T-helper 2 cell treated with Interferon-gamma antibody and Interleukin-4, amounts not matched to agents 100 ng/mL and 5 ng/mL, for 36 hours (primary cell): ENCODE results near the gene NEDD4. TPM values are rescaled to one million over a fixed set of nuclear protein-coding genes. Genes with fewer than 3 reads are reported as not detected.
"Not testable (repeated sequence)": the region's sequence is repeated elsewhere in the genome, so short reads cannot be mapped to it uniquely, and the experiment has no call there.

ENCODE experiments used
- intact Hi-C: fragments of 100-400 bp; cut with micrococcal nuclease; formaldehyde crosslinking; loops from one replicate; pipeline ENCODE4 v1.15.1; 2023
- total RNA-seq: library from RNA; stranded (reverse); gene quantifications from 2 replicates; pipeline ENCODE4 v1.2.3, GENCODE V29; 2022

Gene NEDD4
- total RNA-seq, 1 donor from 2014 or later, result 8.2 TPM

DNA sequence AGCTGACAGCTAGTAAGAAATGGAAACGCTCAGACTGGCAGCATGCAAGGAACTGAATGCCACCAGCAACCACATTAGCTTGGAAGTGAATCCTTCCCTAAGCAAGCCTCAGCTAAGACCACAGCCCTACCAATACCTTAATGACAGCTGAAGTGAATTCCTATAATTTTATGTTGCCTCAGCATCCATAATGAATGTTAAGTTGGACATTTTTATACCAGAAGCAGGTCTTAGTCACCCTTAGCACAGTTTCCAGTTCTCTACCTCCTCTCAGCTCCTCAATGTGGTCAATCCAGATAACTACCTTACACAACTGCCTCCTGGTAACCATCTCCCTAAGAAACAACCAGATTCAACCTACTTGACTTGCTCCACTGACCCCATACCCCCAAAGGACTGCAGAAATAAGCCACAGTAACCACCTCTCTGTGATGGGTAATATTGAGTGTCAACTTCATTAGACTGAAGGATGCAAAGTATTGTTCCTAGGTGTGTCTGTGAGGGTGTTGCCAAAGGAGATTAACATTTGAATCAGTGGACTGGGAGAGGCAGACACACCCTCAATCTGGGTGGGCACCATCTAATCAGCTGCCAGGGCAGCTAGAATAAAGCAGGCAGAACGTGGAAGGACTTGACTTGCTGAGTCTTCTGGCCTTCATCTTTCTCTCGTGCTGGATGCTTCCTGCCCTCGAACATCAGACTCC is 33.5 kb downstream of the NEDD4 start:
- intact Hi-C loops, result no loop called here

DNA sequence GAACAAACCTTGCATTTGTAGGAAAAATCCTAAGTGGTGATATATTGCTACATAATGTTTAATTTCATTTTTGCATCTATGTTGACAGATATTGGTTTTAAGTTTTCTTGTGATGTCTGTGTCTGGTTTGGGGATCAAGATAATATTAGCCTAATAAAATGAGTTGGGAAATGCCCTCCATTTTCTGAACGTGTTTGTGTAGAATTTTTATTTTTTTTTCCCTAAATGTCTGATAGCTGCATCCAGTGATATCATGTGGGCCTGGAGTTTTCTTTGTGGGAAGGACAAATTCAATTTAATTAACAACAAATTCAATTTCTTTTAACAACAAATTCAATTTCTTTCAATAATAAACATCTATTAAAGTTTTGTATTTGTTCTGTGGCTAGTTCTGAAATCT is 35.1 kb downstream of the NEDD4 start:
- intact Hi-C loops, result no loop called here

DNA sequence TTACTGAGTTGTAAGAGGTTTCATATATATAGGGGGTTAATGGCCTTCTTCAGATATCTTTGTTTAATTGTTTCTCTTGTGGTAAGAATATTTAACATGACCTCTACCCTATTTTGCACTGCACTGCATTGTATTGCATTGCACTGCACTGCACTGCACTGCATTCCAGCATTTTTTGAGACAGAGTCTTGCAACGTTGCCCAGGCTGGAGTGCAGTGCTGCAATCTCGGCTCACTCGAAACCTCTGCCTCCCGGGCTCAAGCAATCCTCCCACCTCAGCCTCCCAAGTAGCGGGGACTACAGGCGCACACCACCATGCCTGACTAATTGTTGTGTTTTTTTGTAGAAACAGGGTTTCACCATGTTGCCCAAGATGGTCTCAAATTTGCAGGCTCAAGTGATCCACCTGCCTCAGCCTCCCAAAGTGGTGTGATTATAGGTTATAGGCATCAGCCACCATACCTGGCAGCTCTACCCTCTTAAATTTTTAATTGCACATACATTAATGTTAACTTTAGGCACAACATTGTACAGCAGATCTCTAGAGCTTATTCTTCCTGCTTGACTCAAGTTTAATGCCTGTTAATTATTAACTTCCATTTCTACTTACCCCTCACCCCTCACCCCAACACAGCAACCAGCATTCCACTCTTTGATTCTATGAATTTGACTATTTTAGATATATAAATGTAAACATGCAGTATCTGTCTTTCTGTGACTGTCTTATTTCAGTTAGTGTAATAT is 38.4 kb downstream of the NEDD4 start:
- intact Hi-C loops, result no loop called here

DNA sequence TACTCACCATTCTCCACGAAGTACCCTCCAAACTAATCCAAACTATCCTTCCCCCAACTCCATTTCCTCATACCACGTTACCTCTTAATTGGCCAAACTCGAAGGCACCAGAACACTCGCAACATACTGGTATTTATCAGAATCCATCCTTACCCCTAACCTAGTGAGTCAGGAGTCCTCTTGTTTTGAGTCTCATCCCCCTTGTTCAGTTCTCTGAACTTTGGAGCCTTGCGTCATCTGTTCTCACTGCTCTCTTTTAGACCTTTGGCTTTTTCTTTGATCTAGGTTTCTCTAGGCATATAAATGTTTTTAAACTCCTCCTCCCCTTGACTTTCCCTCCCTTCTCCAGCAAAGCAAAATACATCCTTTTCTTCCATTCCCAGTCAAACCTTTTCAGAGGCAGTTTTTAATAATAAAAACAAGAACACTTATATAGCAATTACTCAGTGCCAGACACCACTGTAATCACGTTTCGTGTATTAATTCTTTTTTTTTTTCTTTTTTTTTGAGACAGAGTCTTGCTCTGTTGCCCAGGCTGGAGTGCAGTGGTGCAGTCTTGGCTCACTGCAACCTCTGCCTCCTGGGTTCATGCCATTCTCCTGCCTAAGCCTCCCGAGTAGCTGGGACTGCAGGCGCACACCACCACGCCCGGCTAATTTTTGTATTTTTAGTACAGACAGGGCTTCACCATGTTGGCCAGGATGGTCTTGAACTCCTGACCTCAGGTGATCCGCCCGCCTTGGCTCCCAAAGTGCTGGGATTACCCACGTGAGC is 40.7 kb downstream of the NEDD4 start:
- intact Hi-C loops, result not testable (repeated sequence)

DNA sequence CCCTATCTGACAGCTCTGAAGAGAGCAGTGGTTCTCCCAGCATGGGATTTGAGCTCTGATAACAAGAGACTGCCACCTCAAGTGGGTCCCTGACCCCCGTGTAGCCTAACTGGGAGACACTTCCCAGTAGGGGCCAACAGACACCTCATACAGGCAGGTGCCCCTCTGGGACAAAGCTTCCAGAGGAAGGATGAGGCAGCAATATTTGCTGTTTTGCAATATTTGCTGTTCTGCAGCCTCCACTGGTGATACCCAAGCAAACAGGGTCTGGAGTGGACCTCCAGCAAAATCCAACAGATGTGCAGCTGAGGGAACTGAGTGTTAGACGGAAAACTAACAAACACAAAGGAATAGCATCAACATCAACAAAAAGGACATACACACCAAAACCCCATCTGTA is 48.8 kb downstream of the NEDD4 start:
- intact Hi-C loops, result not testable (repeated sequence)

DNA sequence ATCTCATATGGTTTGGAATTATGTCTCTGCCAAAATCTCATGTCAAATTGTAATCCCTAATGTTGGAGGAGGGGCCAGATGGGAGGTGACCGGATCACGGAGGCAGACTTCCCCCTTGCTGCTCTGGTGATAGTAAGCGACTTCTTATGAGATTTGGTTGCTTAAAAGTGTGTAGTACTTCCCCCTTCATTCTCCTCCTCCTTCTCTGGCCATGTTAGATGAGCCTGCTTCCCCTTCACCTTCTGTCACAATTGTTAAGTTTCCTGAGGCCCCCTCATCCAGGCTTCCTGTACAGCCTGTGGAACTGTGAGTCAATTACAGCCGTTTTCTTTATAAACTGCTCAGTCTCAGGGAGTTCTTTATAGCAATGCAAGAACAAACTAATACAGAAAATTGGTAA is 51.1 kb downstream of the NEDD4 start:
- intact Hi-C loops, result no loop called here

DNA sequence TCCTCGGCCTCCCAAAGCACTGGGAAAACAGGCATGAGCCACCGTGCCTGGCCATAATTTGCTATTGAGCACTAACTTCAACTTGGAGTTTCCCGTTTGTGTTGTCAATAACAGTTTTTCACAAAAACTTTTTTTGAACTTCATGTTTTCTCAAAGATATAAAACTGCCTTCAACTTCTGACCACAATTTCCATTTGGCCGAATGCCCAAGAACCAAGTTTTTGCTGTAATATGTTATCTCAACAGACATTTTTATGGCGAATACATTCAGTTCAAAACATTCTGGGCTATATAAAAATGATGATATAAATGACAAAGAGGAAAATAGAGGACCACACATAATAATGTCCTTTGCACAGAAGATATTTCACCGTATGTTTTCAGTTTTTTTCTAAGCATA is 56.4 kb downstream of the NEDD4 start:
- intact Hi-C loops, result no loop called here

DNA sequence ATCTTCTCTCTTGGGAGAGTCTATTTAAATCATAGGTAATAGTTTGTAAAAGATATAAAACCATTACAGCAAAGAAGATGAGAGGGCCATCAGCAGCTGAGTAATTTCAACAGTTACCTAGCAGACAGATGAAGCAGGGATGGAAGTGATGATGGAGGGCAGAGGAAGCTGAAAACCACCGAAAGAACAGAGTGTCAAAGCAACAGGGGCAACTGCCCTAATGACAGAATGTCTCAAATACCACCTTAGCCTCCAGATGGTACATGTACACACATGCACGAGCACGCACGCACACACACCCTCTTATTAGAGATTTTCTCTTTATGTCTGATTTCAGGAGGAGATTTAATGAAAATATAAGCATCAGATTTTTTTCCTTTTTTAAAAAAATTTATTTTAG is 64.5 kb downstream of the NEDD4 start:
- intact Hi-C loops, result no loop called here

DNA sequence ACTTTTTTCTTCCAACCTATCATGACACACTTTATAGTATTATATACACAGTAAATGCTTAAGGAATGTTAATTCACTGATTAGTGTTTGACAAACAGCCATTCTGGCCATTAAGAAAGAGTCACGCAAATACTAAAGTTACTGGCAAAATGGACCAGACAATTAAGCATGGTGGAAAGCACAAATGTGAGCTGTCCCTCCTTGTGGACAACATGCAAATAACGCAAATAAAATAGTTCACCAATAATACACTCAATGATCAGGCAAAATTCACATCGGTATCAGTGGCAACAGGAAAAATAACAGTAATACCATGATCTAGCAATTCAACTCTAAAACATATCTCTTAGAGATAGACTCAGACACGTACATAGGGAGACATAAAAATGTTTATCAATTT is 71.7 kb downstream of the NEDD4 start:
- intact Hi-C loops, result no loop called here

DNA sequence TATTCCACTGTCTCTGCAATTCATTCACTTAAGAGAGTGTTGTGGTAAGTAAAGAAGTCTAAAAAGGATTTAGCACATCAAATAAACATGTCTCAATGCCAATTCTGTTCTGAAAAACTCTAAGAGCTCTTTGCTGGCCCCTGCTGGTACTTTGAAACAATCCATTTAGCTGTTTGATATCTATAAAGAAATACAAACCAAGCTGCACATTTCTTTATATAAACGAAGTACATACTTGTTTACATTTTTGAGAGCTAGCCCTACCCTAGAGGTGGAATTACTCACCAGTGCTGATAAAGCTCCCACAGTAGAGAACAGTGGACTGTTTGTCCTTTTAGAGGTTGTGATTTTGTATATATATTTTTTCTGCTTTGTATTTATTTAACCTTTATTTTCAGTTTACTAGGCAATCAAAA is 75.5 kb downstream of the NEDD4 start:
- intact Hi-C loops, result loop anchor here (5.0 kb wide), 1 partner anchor 271 kb away; no protein-coding TSS in a partner anchor

DNA sequence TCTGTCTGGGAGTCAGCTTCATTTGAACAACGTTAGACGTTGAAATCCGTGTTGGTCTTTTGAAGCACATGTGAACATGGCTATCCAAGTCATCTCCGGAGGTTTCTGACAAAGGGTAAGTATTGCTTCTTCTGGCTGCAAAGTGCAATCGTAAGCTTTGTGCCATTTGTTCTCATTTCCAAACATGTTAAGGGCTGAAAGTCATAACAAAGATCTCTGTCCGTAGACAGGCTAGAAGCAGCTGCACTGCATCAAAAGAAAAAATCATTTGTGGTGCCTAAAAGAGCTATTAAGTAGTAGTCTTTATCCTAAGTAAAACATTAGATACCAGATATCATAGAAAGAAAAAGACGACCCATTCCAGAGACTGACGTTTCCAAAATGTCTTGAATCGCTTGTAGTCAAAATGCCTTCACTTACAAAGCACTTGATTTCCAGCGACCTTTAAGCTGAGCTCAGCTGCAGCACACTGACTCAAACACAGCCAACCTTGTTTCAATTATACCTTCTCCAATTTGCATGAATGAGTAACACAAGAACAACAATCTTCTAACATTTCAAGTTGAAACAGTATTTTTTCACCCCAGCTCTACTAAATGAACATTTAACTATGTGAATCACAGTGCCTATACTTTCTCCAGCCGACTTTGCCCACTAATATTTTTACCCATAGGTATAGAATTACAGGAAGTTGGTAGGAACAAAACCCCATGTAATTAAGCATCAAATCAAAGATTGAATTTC is 76.6 kb downstream of the NEDD4 start:
- intact Hi-C loops, result loop anchor here (5.0 kb wide), 1 partner anchor 270 kb away; no protein-coding TSS in a partner anchor

DNA sequence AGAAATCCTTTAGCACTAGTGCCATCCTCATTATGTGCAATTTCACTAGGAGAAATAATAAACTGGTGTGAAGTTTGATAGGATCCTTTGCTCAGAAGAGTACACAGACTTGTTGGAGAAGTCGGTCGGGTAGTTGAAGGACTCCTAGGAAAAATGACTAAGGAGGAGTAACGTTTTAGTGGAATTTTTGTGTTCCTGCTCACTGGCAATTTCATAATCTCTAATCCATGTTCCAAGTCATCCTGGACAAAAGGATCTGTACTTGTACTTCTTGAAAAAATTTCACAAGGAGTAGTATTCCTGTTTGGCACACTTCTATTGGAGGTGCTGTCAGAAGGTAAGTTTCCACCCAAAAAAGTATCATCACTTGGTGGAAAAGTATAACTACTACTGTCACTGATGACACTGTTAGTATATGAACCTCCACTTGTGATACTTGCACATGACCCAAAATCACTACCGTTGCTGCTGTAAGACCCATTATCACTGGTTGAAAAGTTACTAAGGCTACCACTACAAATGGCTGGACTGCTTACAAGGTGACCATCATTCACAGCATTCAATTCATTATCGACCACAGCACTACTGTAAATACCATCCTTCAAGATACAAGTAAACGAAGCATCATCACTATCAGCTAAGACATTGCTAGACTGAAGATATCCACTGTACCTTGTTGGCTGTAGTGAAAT is 77.4 kb downstream of the NEDD4 start:
- intact Hi-C loops, result loop anchor here (5.0 kb wide), 1 partner anchor 269 kb away; no protein-coding TSS in a partner anchor

DNA sequence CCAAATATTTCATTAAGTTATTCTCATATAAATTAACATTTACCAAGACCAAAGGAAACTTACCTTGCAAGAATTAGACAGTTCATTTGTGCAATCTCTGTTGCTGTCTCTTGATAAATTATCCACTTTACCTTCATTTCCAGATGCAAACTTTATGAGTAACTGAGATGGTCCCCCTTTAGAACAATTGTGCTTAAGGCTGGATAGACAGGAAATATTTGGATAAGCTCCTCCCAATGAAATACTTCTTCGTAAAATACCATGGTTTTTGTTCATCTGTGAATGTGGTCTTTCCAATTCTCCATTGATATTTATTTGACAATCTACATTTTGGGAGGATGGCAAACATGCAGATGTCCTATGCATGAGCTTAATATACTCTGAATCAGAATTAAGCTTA is 78.2 kb downstream of the NEDD4 start:
- intact Hi-C loops, result loop anchor here (5.0 kb wide), 1 partner anchor 268 kb away; no protein-coding TSS in a partner anchor

DNA sequence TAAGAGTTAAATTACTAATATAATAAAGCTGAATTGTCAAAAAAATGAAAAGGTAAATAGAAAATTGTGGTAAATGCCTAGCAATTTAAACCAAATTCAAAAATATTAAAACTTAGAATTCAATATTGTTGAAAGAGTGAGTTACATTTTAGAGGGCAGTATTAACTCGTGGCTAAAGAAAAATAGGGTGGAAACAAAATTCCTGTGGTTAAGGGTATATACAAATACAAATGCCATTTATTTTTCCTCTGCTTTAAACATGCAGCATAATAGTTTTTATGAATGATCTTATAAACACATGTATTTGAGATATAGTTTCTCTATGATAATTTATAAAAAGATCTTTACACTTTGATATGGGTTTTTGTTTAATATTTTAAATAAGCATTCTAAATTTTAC is 79.0 kb downstream of the NEDD4 start:
- intact Hi-C loops, result no loop called here

DNA sequence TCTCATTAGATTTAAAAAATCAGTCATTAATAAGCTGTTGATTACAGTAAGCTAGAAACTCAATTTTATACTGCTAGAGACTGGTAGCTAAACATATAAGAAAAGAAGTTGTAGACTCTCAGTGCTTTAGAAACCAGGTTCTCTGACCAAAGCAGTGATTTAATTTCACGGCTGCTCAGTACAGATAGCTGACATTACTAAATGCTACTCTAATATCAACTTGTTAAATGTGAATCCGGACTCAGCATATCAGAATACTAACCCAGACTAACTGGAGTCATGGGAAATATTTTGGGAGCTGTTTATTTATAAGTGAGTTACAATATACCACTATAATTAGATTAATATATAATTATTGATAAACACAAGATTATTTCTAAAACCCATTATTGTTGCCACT is 80.4 kb downstream of the NEDD4 start:
- intact Hi-C loops, result no loop called here

DNA sequence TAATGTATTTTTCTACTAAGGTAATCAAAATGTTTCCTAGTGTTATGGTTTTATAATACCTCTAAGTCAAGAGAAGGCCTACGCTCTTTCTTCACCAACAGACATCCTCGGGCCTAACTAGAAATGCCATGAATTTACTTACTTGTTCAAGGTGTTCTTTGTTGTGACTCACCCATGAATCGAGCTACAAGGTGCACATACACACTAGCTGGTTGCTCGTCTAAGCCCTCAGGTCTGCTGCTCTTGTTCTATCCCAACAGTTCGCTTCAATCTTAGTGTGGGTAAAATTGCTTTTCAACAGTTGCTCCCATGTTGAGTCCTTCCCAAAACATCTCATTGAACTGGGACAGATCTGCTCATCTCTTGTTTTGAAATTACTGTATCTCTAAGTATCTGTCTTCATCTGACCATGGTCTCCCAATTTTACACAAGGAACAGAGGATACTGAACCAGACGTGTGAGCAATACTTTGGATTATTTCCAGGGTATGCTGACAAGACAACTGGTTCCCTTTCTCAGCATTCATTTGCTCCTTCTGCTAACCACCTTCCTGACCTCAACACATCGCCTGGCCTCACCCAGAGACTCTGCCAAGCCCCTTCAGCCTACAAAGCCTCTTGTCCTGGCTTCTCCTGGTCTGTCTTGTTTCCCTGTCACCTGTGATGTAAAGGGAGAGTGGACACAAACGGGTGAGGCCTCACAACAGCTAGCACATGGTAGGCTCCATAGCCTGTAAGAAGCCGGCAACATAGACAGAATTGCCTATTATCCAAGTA is 84.2 kb downstream of the NEDD4 start:
- intact Hi-C loops, result no loop called here

DNA sequence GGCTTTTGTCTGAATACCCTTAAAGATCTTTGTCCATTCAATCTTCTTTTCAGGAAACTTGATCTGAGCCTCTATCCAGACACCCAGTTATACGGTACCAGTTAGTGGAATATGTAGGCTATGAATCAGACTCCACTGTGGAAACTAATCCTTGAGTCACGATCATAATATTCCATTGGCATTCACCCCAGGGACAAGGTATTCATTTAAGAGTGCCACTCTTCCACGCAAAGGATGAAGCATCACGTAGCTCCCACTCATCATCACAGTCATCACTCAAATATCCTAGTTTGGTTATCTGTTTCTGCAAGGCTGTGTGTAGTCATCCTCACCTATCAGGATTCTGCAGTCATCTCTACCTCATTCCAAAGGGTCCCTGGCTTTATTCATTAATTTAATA is 85.6 kb downstream of the NEDD4 start:
- intact Hi-C loops, result no loop called here

DNA sequence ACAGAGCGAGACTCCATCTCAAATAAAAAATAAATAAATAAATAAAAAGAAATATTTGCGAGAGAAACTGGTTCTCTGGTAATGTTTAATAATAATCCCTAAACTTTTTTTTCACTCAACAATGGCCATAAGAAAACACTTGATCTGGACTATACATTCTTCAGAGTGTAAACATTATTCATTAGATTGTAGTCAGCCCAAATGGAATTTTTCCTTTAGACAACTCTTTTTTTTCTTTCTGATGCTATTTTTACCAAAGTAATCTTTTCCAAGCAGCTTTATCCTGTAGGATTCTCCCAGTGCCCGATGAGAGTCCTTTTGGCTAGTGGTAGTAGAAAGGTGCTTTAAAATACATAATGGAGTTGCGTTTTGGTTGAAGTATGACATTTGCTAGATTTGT is 90.4 kb downstream of the NEDD4 start:
- intact Hi-C loops, result no loop called here

DNA sequence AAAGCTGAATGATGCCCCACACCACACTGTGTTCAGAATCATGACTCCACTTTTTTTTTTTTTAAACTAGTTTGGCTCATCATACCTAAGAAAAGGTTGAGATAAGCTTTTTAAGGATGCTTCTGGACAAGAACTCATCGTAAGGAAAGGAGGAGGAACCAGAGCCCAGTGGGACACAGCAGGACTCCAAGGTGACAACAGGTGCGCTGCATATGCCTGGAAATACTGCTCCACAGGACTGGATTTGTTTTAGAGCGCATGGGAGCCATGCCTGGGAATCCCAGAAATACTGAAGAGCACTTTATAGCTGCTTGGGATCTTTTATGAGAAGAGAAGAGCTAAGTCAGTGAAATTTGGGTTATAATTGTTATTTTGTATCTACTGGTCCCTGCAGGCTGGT is 93.4 kb downstream of the NEDD4 start:
- intact Hi-C loops, result no loop called here

DNA sequence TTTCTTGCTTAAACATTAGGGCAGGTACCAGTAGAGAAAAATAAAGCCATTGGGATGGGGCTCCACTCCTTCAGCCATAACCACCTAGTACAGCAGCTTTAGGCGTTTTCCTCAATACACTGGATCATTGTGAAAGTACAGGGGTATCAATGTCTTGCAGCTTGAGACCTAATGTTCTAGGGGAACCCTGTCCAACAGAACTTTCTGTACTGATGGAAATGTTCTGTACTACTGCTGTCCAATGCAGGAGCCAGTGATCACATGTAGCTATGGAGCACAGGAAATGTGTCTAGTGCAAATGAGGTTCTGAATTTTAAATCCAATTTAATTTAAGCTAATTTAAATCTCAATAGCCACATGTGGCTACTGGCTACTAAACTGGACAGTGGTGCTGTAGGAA is 93.9 kb downstream of the NEDD4 start:
- intact Hi-C loops, result no loop called here
